Activated CD8-positive, alpha-beta memory T cell treated with anti-CD3 and anti-CD28 coated beads, Interleukin-2, amount 50 U/mL, for 1 hour (primary cell): Measurements from ENCODE around the gene MSI2.

Experiments used
- DNase-seq: peaks from one replicate; pipeline ENCODE4 v3.0.0-alpha.2; 2020; ENCODE audit errors: extremely low read depth

Gene MSI2

GRCh38 chr17:57574040-57574513 is 317.8 kb downstream of the MSI2 start:
- DNase-seq = no peak

DNA sequence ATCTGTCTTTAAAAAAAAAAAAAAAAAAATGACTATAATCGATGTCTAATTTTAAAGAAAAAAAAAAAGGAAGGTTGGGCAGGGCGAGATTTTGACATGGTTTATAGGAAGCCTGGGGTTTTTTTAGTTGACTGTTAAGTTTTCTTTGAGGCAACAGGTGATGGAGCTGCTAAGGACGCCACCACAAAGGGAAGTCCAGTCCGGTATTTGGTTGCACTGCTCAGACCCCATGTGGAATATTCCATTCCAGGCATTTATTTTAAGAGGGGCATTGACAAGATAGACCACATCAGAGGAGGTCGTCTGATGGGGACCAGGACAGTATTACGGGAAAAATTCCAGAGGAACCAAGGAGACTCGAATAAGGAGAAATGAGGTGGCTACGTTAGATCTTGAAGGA is 320.4 kb downstream of the MSI2 start:
- DNase-seq = no peak

DNA sequence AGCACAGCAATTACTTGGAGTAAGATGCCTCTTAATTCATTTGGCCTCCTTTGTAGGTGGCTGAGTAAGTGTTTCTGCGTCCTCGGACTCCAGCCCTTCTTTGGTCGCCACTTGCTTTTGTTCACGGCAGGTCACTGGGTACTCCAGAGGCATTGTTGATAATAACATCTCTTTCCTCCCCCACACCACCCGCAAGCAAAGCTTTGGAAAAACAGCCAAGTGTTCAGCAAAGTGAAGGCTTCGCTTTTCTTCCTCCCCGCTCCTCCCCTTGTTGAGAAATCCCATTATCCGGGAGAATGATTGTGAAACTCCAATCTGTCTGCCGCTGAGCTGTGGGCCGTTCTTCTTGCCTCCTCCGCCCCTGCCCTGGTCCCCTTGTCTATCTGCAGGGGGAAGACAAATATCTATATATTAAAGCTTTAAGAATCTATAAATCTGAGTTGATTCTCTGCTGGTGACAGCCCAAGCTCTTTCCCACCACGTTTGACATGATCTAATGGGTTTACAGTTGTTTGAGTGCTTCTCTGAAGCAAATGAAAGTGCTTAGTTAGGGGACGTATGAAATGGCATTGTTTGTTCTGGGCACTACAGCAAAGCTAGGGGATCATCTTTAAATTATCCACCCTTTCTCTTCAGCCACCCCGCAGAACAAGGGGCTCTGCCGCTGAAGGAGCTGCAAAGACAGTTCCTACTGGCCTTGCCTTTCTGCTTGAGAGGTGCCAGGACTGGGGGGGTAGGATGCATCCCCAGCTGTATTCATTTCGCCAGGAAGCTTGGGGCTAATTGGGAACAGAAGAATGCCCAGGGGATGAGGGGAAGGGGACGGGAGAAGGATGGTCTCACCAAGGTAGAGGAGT is 321.7 kb downstream of the MSI2 start:
- no peak for DNase-seq

- no peak for DNase-seq
Observed at GRCh38 chr17:57578608-57579225, 322.4 kb downstream of the MSI2 start.

DNA sequence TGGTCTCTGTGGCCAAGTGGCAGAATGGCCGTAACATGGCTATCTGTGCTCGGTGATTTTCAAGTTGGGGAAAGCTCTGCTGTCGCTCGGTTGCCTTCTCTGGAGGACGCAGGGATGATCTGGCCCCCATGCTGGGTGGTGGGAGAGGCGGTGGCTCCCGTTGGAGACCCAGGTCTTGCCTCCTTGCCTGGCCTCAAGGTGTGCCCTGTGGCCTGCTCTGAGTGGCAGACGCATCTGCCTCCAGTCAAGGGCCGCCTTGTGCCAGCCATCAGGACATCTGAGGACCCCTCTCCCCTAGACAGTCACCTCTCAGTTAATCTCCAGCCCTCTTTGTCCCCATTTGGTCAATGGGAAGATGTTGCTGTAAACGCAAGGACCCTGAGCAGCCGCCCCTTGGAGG is 322.9 kb downstream of the MSI2 start:
- no peak for DNase-seq

GRCh38 chr17:57580055-57580739 is 323.9 kb downstream of the MSI2 start:
- DNase-seq = no peak

- DNase-seq = no peak
Observed at GRCh38 chr17:57582881-57583756, 326.8 kb downstream of the MSI2 start.

DNA sequence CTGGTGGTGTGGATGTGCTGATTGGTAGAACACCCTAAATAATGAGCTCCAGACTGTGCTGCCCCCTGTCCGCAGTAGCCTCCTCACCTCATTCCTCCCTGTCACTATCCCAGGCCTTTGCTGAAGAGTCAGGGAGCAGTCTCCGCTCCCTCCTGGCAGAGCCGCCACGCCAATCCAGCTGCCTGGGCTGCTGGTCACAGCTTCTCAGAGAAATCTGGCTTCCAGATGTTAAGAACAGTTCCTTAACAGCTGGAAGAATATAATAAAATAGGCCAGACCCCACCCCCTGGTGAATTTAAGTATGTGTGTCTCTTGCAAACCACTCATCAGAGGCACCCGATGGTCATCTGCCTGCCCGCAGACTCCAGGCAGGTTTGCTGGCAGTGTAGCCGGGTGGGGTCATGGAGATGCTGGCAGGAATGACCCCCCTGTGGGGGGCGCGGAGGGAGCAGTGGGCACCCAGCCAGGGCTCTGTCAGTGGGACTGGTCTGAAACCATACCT is 327.8 kb downstream of the MSI2 start:
- no peak for DNase-seq

GRCh38 chr17:57585341-57586195 is 329.2 kb downstream of the MSI2 start:
- DNase-seq = no peak

- no peak for DNase-seq
Observed at GRCh38 chr17:57586196-57586740, 329.9 kb downstream of the MSI2 start.

DNA sequence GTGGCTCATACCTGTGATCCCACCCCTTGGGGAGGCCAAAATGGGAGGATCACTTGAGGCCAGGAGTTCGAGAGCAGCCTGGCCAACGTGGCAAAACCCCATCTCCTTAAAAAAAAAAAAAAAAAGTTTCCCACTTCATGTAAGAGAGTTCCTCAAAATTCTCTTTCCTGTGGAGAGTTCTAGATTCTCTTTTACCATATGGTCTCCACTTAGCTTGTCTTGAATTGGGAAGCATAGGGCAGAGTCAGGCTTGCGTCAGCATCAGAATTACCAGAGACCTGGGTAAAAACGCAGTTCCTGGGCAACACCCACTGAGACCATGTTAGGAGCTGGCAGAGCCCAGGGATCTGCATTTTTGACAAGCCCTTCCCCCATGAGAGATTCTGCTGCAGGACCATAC is 330.4 kb downstream of the MSI2 start:
- DNase-seq = no peak

DNA sequence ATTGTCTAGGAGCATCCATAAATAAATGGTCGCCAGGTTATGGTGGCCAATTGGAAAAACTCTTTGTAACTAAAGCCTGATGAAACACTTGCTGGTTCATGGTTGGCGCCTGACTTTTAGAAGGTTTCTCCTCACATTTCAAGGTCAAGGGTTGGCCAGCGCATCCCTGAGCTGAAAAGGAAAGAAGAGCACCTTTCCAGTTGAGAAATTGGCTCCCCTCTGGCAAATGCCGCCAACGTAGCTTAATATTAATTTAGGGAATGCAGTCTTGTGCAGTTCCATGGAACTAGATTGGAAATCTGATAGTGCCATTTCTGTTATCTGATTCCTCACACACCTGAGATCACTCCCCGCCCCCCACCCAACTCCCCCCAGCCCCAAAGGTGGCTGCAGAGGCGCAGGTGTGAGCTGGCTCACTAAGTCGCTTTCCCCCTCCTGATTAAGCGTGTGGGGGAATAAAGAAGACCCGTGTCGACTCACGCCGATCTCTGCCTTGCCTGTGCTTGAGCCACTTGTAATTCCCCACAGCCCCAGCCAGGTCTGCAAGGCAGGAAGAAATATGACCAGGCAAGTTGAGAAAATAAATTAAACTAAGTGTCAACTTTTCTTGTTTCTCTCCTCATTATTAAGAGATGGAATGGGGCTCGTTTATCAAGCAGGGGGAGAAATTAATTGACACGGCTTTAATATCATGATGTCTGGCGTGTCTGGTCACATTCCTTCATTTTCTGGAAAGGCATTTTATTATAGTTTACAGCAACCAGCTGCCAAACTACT is 331.1 kb downstream of the MSI2 start:
- DNase-seq = no peak

DNA sequence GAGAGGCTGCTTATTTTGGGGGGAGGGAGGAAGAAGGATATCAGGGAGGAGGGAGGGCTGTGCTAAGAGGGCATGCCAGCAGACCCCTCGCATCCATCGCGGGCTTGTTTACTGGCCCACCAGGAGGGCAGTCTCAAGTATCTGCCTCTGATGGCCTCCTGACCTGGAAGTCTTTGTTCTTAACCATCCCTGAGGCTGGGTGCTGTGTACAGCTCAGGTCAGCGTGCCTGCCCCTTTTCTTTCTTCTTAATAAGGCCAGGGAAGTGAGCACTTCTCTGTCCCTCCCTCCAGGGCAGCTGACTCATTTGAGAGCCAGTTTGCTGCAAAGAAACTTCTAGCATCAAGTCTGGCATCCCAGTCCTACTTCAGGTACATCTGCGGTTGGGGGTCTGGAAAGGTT is 331.8 kb downstream of the MSI2 start:
- no peak for DNase-seq

DNA sequence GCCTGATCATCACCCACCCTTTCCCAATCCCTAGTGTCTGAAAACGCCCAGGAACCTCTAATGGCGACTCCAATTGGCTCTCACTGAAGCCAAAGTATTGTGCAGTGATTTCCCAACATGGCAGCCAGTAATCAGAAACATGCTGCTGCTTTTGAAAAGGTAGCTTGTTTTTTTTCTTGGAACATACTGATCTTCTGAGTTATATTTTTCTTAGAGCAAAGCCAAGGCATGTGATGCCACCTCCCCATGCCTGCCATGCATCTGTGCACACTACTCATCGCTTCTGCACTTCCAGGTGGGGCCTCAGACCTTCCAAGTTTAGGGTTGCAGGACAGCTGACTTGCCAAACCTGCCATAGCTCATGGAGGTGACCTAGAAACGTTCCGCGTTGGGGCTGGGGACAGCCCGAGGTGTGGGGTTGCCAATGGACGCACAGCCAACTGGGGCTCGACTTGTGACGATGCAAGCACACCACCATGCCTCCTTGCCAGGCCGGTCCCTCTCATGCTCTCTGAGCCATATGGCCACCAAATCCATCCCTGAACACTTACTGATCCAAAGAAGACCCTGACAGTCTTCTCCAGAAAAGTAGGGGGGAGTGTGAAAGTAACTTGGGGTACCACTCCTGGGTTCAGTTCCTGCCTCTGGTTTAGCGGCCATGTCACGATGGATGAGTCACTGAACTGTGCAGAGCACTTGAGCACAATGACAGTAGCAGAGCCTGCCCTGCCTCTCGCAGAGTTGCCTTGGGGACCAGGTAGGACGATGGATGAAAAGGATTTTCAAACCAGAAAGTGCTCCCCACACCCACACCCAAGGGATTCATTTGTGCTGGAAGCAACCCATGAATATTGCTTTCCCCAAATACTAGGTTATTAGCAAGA is 333.1 kb downstream of the MSI2 start:
- no peak for DNase-seq

DNA sequence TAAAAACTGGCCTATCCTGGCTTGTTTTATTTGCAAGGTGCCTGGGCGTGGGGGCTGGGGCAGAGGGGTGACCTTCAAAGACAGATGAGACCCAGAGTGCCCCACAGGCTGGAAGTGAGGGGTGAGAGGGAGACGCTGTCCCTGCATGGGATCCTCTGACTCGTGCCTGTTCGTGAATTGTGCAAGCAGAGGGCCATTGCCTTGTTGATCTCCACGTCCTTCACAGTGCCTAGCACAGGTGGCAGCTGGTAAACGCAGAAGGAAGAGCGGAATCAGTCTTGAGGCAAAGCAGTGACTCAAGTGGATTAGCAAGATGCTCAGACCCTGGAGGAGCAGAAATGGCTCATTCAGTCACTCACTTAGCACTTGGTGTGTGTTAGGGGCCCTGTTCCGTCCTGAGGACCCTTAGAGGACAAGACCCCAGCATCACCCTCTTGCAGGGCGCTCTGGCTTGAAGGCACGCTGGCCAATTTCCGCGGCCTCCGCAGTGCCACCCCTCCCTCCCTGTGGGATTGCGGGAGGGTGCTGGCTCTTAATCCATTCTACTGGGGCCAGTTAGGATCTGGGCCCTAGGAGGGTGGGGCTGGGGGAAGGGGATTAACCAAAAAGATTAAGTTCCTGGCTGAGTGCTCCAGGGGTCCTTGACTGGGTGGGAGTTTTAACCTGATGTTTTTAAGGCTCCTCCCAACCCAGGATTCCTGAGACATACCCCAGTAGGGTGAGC is 337.6 kb downstream of the MSI2 start:
- no peak for DNase-seq

DNA sequence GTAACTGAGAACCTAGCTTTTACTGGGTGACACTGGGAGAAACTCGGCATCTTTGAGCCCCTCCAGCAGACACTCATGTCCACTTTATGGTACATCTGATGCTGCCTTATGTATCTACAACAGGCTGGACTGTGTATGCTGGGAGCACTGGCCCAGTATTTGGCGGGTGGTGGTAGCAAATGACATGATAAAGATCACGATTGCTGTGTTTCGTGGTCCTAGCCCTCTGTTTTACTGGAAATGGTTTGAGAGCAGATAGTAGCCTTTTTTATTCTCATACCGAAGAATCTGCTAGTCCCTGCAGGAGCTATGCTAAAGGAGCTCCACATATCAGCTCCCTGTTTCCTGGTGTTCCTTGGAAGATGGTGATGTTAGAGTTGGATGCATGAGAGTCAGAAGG is 338.4 kb downstream of the MSI2 start:
- DNase-seq = no peak

DNA sequence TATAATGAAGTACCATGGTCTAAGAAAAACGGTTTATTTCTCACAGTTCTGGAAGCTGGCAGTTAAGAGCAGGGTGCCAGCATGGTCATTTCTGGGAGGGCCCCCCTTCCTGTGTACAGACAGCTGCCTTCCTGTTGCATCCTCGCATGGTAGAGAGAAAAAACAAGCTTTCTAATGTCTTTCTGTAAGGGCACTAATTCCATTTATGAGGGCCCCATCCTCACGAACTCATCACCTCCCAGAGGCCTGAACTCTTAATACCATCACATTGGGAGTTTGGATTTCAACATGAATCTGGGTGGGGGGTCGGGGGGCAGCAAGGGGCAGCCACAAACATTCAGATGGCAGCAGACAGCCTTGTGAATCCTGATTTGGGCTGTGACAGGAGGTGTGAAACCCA is 339.1 kb downstream of the MSI2 start:
- no peak for DNase-seq
